Fibroblast of lung (primary cell): Measurements from ENCODE around the gene REC8. TPM values are rescaled to one million over a fixed set of nuclear protein-coding genes. Genes with fewer than 3 reads are reported as not detected.

ENCODE experiments used
- DNase-seq, 2 donors: peaks; one replicate each; pipeline versions ENCODE4 v3.0.0 to v3.0.0-alpha.2; 2010; ENCODE audit warnings: low read depth in 2 of 2
- H2AFZ ChIP-seq: 2 replicates; pipeline ENCODE4 v1.5.1; 2012; ENCODE audit warnings: low read length, control low read depth, inconsistent platforms
- H3K27ac ChIP-seq: 2 replicates; pipeline ENCODE4 v1.5.1; 2011; ENCODE audit warnings: low read length, control low read depth; ENCODE audit not compliant: insufficient read depth
- H3K27me3 ChIP-seq: 2 replicates; pipeline ENCODE4 v1.5.1; 2011; ENCODE audit warnings: mild to moderate bottlenecking, low read length; ENCODE audit not compliant: control insufficient read depth, insufficient read depth
- H3K36me3 ChIP-seq: 2 replicates; pipeline ENCODE4 v1.5.1; 2011; ENCODE audit warnings: low read length; ENCODE audit not compliant: control insufficient read depth, insufficient read depth
- H3K4me1 ChIP-seq: 2 replicates; pipeline ENCODE4 v1.5.1; 2011; ENCODE audit warnings: low read length; ENCODE audit not compliant: control insufficient read depth, insufficient read depth; ENCODE audit errors: extremely low read depth
- H3K4me2 ChIP-seq: 2 replicates; pipeline ENCODE4 v1.5.1; 2011; ENCODE audit warnings: low read length, control low read depth; ENCODE audit not compliant: insufficient read depth; ENCODE audit errors: extremely low read depth
- H3K4me3 ChIP-seq, 4 experiments: fragments of 200-600 bp in 1 of 4; sonication (generic) in 1 of 4; replicated peaks in 1 of 4; 2 replicates each; pipeline ENCODE4 v1.5.1; 2011 to 2016; ENCODE audit warnings: low read length in 4 of 4, low read depth in 3 of 4, mild to moderate bottlenecking in 3 of 4, control low read depth in 2 of 4, inconsistent platforms in 1 of 4, mixed read lengths in 1 of 4; ENCODE audit not compliant: insufficient read depth in 1 of 4; ENCODE audit errors: control extremely low read depth in 1 of 4
- H3K79me2 ChIP-seq: 2 replicates; pipeline ENCODE4 v1.5.1; 2012; ENCODE audit warnings: mild to moderate bottlenecking, low read length, inconsistent platforms; ENCODE audit not compliant: control insufficient read depth, insufficient read depth
- H3K9ac ChIP-seq: 2 replicates; pipeline ENCODE4 v1.5.1; 2011; ENCODE audit warnings: mild to moderate bottlenecking, low read length, control low read depth; ENCODE audit not compliant: insufficient read depth
- H3K9me3 ChIP-seq: 2 replicates; pipeline ENCODE4 v1.5.1; 2012; ENCODE audit warnings: low read depth, low read length; ENCODE audit not compliant: control insufficient read depth, insufficient read depth
- H4K20me1 ChIP-seq: 2 replicates; pipeline ENCODE4 v1.5.1; 2011; ENCODE audit warnings: low read length; ENCODE audit not compliant: control insufficient read depth, insufficient read depth; ENCODE audit errors: extremely low read depth
- CTCF ChIP-seq, 2 donors: IDR thresholded peaks in 1 of 2; conservative IDR thresholded peaks in 1 of 2; 1 replicate in 1 of 2; 2 replicates in 1 of 2; pipeline ENCODE4 v1.5.1; 2011 to 2012; ENCODE audit warnings: low read length in 2 of 2, control low read depth in 1 of 2, inconsistent platforms in 1 of 2, low read depth in 1 of 2, mild to moderate bottlenecking in 1 of 2
- EZH2 ChIP-seq: IDR thresholded peaks from 2 replicates; pipeline ENCODE4 v1.5.1; 2012; ENCODE audit warnings: low read length, control low read depth, mild to moderate bottlenecking; ENCODE audit errors: missing control alignments
- polyA plus RNA-seq, 2 donors: library from polyadenylated mRNA; depleted of rRNA in 1 of 2; stranded (reverse) in 1 of 2; unstranded in 1 of 2; fragments of >200 nt; gene quantifications; 2 replicates each; pipeline ENCODE4 v1.2.1, GENCODE V29; 2011 to 2012; ENCODE audit warnings: missing spikeins in 1 of 2
- total RNA-seq: library from RNA; depleted of rRNA; stranded (reverse); fragments of >200 nt; gene quantifications from 2 replicates; pipeline ENCODE4 v1.2.1, GENCODE V29; 2014

REC8 gene
- total and polyA plus RNA-seq, 2 donors (not counting 1 experiment from before 2014, with no cell fraction given), result 1.8 to 2.2 TPM

GRCh38 chr14:24177891-24178290 lies 6.0 kb downstream of the REC8 start:
- Histone ChIP-seq H3K4me2 (no peak overlapping the region), H3K79me2 (no peaks in the 10 kb centered on the region), H3K9ac (no peak overlapping the region), H3K4me1 (no peaks in the 10 kb centered on the region), H2AFZ (no peak overlapping the region), H3K27me3 (no peaks in the 10 kb centered on the region), H3K36me3 (peaks cover 34% of the 10 kb centered on the region), H3K27ac (no peak overlapping the region), H4K20me1 (no peaks in the 10 kb centered on the region), H3K4me3 (no peak overlapping the region), H3K9me3 (no peaks in the 10 kb centered on the region)
- no peak for TF ChIP-seq EZH2
- no peak for TF ChIP-seq CTCF (conservative IDR thresholded peaks at IDR 0.05 in 1 of 2, IDR thresholded peaks at IDR 0.05 in 1 of 2; ENCODE audit: low read depth in 1 of 2, low read length in 2 of 2)
- no peak for DNase-seq

GRCh38 chr14:24178399-24179178 lies 6.7 kb downstream of the REC8 start:
- DNase-seq, result no peak
- Histone ChIP-seq H3K9me3 (no peaks in the 10 kb centered on the region), H3K9ac (no peak overlapping the region), H3K4me2 (no peak overlapping the region), H3K36me3 (peaks cover 34% of the 10 kb centered on the region), H4K20me1 (no peaks in the 10 kb centered on the region), H3K27ac (no peak overlapping the region), H3K27me3 (no peaks in the 10 kb centered on the region), H3K79me2 (no peaks in the 10 kb centered on the region), H2AFZ (no peak overlapping the region), H3K4me1 (no peaks in the 10 kb centered on the region), H3K4me3 (no peak overlapping the region)
- no peak for TF ChIP-seq EZH2
- no peak for TF ChIP-seq CTCF (conservative IDR thresholded peaks at IDR 0.05 in 1 of 2, IDR thresholded peaks at IDR 0.05 in 1 of 2; ENCODE audit: low read depth in 1 of 2, low read length in 2 of 2)

- H3K36me3 ChIP-seq, result peaks cover 38% of the 10 kb centered on the region
- no peaks in the 10 kb centered on the region for H3K27me3 ChIP-seq
- no peaks in the 10 kb centered on the region for H3K4me1 ChIP-seq
- no peak overlapping the region for H3K4me3 ChIP-seq
- no peaks in the 10 kb centered on the region for H3K9me3 ChIP-seq
- no peak for DNase-seq
- no peak overlapping the region for H3K4me2 ChIP-seq
- no peak overlapping the region for H2AFZ ChIP-seq
- H3K79me2 ChIP-seq, result no peaks in the 10 kb centered on the region
- peak overlapping the region; percentile 71 for H3K27ac ChIP-seq
- no peaks in the 10 kb centered on the region for H4K20me1 ChIP-seq
- TF ChIP-seq CTCF (conservative IDR thresholded peaks at IDR 0.05 in 1 of 2, IDR thresholded peaks at IDR 0.05 in 1 of 2; ENCODE audit: low read depth in 1 of 2, low read length in 2 of 2) (no peak), EZH2 (no peak)
- H3K9ac ChIP-seq, result no peak overlapping the region
These were observed 7.5 kb downstream of the REC8 start for GRCh38 chr14:24179294-24179960.
